Mammary epithelial cell (primary cell): ENCODE measurements around the gene TTF2.

Experiments
- CTCF ChIP-seq, 2 donors: IDR thresholded peaks in 1 of 2; conservative IDR thresholded peaks in 1 of 2; 2 replicates each; pipeline ENCODE4 v1.5.1; 2011 to 2012; ENCODE audit warnings: inconsistent platforms in 2 of 2, low read length in 2 of 2, mild to moderate bottlenecking in 2 of 2, control low read depth in 1 of 2, low read depth in 1 of 2; ENCODE audit not compliant: insufficient read depth in 1 of 2; ENCODE audit errors: extremely low read depth in 1 of 2
- EZH2 ChIP-seq: IDR thresholded peaks from 2 replicates; pipeline ENCODE4 v1.6.1; 2012; ENCODE audit warnings: low read length, inconsistent platforms, borderline replicate concordance

GRCh38 chr1:117146072-117146471, 85.9 kb downstream of the TTF2 start:
- no peak for TF ChIP-seq CTCF (conservative IDR thresholded peaks at IDR 0.05 in 1 of 2, IDR thresholded peaks at IDR 0.05 in 1 of 2; ENCODE audit: extremely low read depth in 1 of 2, insufficient read depth in 1 of 2, low read depth in 1 of 2, low read length in 2 of 2)
- TF ChIP-seq EZH2, result no peak
